NCI-H2029 (cell line): ENCODE results near the gene ZSCAN1.

Experiments
- DNase-seq: peaks from one replicate; lab custom pipeline; 2025; lab: John Stamatoyannopoulos, UW

Gene ZSCAN1

GRCh38 chr19:58040751-58041525 lies 7.1 kb downstream of the ZSCAN1 start:
- no peak for DNase-seq

- DNase-seq, result no peak
These were observed 8.9 kb downstream of the ZSCAN1 start for GRCh38 chr19:58042495-58043340.

GRCh38 chr19:58044391-58044790 lies 10.6 kb downstream of the ZSCAN1 start:
- no peak for DNase-seq

GRCh38 chr19:58044886-58045285 lies 11.1 kb downstream of the ZSCAN1 start:
- DNase-seq, result no peak

- DNase-seq, result no peak
These were observed 11.7 kb downstream of the ZSCAN1 start for GRCh38 chr19:58045411-58046050.

GRCh38 chr19:58046856-58047255 lies 13.0 kb downstream of the ZSCAN1 start:
- DNase-seq, result no peak

GRCh38 chr19:58047672-58048071 lies 13.8 kb downstream of the ZSCAN1 start:
- no peak for DNase-seq

GRCh38 chr19:58052256-58052655 lies 18.4 kb downstream of the ZSCAN1 start:
- no peak for DNase-seq

- DNase-seq, result no peak
These were observed 19.8 kb downstream of the ZSCAN1 start for GRCh38 chr19:58053480-58054156.

GRCh38 chr19:58054901-58055874 lies 21.4 kb downstream of the ZSCAN1 start:
- no peak for DNase-seq

GRCh38 chr19:58056261-58056660 lies 22.4 kb downstream of the ZSCAN1 start:
- no peak for DNase-seq

- DNase-seq, result no peak
These were observed 23.0 kb downstream of the ZSCAN1 start for GRCh38 chr19:58056861-58057260.

GRCh38 chr19:58058467-58058866 lies 24.6 kb downstream of the ZSCAN1 start:
- DNase-seq, result no peak

GRCh38 chr19:58059003-58059670 lies 25.3 kb downstream of the ZSCAN1 start, which contains the start of gene ZNF135:
Gene ZNF135, plus strand, starts transcription at chr19:58059282. Its CDS starts 721 bp downstream, at chr19:58060003.
- peak; percentile 65 for DNase-seq

GRCh38 chr19:58059671-58060078 lies 25.9 kb downstream of the ZSCAN1 start:
- DNase-seq, result no peak

- no peak for DNase-seq
These were observed 26.4 kb downstream of the ZSCAN1 start for GRCh38 chr19:58060231-58060630.

- no peak for DNase-seq
These were observed 29.9 kb downstream of the ZSCAN1 start for GRCh38 chr19:58063712-58064111.

- DNase-seq, result no peak
These were observed 33.6 kb downstream of the ZSCAN1 start for GRCh38 chr19:58067240-58067912.

GRCh38 chr19:58079792-58080191 lies 46.0 kb downstream of the ZSCAN1 start:
- DNase-seq, result no peak

- DNase-seq, result no peak
These were observed 49.2 kb downstream of the ZSCAN1 start for GRCh38 chr19:58083021-58083420.
